Panc1 (cell line): ENCODE measurements around the gene C2CD2L.

ENCODE experiments used
- POLR2AphosphoS5 ChIP-seq: IDR thresholded peaks from 2 replicates; pipeline ENCODE4 v1.6.1; 2012; ENCODE audit warnings: mild to moderate bottlenecking, low read depth, low read length, moderate library complexity
- SIN3A ChIP-seq: IDR thresholded peaks from 2 replicates; pipeline ENCODE4 v1.6.1; 2012; ENCODE audit warnings: low read depth, mild to moderate bottlenecking, low read length, moderate library complexity, borderline replicate concordance; ENCODE audit not compliant: insufficient read depth
- TCF7L2 ChIP-seq: IDR thresholded peaks from 2 replicates; pipeline ENCODE4 v1.6.1; 2011; ENCODE audit warnings: mild to moderate bottlenecking, low read depth, low read length, inconsistent platforms
- TF ChIP-seq, protein P1 (sequence below): fragments of 450-650 bp; IDR thresholded peaks from 2 replicates; pipeline ENCODE4 v1.5.1; 2017; ENCODE audit warnings: mild to moderate bottlenecking
- TF ChIP-seq, protein P2 (sequence below), 2 experiments: IDR thresholded peaks; 2 replicates each; pipeline ENCODE4 v1.6.1; 2011 to 2012; ENCODE audit warnings: low read depth in 2 of 2, control low read depth in 1 of 2, low read length in 1 of 2, mild to moderate bottlenecking in 1 of 2, moderate library complexity in 1 of 2; ENCODE audit not compliant: insufficient read depth in 1 of 2

DNA sequence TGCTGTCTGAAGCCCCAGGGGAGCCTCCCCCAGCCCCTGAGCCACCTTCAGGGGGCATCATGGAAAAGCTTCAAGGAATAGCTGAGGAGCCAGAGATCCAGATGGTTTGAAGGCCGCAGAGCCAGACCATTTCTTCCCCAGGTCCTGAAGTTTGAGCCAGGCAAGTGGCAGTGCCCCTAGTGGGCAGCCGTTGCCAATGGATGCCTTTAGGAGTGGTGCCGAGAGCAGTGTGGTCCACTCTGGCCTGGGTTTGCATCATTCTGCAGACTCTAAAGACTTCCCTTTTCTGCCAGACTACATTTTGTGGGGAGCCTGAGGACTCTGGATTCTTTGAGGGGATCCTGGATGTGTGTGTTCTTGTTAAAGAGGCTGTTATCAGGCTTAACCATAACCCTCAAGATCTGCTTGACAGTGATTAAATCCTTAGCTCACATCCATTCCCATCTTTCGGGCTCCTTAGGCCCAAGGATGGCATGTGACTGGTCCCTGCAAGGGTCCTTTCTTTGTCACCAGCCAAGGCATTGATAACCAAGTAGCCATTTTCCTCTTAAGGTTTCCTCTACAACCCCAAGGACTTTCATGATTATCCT lies 27.3 kb downstream of the C2CD2L start:
- TF ChIP-seq TCF7L2 (no peak), POLR2AphosphoS5 (no peak), SIN3A (no peak)
- TF ChIP-seq, protein P1, sequence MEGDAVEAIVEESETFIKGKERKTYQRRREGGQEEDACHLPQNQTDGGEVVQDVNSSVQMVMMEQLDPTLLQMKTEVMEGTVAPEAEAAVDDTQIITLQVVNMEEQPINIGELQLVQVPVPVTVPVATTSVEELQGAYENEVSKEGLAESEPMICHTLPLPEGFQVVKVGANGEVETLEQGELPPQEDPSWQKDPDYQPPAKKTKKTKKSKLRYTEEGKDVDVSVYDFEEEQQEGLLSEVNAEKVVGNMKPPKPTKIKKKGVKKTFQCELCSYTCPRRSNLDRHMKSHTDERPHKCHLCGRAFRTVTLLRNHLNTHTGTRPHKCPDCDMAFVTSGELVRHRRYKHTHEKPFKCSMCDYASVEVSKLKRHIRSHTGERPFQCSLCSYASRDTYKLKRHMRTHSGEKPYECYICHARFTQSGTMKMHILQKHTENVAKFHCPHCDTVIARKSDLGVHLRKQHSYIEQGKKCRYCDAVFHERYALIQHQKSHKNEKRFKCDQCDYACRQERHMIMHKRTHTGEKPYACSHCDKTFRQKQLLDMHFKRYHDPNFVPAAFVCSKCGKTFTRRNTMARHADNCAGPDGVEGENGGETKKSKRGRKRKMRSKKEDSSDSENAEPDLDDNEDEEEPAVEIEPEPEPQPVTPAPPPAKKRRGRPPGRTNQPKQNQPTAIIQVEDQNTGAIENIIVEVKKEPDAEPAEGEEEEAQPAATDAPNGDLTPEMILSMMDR, result peak; percentile 86
- TF ChIP-seq, protein P2, sequence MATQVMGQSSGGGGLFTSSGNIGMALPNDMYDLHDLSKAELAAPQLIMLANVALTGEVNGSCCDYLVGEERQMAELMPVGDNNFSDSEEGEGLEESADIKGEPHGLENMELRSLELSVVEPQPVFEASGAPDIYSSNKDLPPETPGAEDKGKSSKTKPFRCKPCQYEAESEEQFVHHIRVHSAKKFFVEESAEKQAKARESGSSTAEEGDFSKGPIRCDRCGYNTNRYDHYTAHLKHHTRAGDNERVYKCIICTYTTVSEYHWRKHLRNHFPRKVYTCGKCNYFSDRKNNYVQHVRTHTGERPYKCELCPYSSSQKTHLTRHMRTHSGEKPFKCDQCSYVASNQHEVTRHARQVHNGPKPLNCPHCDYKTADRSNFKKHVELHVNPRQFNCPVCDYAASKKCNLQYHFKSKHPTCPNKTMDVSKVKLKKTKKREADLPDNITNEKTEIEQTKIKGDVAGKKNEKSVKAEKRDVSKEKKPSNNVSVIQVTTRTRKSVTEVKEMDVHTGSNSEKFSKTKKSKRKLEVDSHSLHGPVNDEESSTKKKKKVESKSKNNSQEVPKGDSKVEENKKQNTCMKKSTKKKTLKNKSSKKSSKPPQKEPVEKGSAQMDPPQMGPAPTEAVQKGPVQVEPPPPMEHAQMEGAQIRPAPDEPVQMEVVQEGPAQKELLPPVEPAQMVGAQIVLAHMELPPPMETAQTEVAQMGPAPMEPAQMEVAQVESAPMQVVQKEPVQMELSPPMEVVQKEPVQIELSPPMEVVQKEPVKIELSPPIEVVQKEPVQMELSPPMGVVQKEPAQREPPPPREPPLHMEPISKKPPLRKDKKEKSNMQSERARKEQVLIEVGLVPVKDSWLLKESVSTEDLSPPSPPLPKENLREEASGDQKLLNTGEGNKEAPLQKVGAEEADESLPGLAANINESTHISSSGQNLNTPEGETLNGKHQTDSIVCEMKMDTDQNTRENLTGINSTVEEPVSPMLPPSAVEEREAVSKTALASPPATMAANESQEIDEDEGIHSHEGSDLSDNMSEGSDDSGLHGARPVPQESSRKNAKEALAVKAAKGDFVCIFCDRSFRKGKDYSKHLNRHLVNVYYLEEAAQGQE (IDR thresholded peaks at IDR 0.05; ENCODE audit: insufficient read depth in 1 of 2, low read depth in 2 of 2, low read length in 1 of 2), result no peak
